Activated CD8-positive, alpha-beta memory T cell treated with anti-CD3 and anti-CD28 coated beads, Interleukin-2, amount 10 ng/mL, durations not matched to agents 7 days and 5 days (primary cell): Measurements from ENCODE around the gene UBXN4. TPM values are rescaled to one million over a fixed set of nuclear protein-coding genes. Genes with fewer than 3 reads are reported as not detected.

Experiments
- total RNA-seq, 2 experiments: library from RNA; stranded (reverse); gene quantifications; one replicate each; pipeline ENCODE4 v1.2.3, GENCODE V29; 2021

UBXN4 gene
- total RNA-seq, 2 experiments from 2014 or later = 105 to 112 TPM

Other genes with a start within 250 kb of the UBXN4 start
- 1 to 10 TPM; 7.6 TPM for gene ZRANB3, start 210.6 kb upstream of the UBXN4 start, total RNA-seq
- gene R3HDM1, start 210.4 kb upstream of the UBXN4 start, total RNA-seq = 10 to 100 TPM; 47.5 to 57.3 TPM
- gene LCT, start 95.3 kb downstream of the UBXN4 start, total RNA-seq = under 1 TPM; 0.41 to 0.56 TPM
- gene MCM6, start 134.6 kb downstream of the UBXN4 start, total RNA-seq = 100 to 1,000 TPM; 130 to 159 TPM
- 100 to 1,000 TPM in 1 of 2 experiments, 10 to 100 TPM in 1; 94.0 to 109 TPM for gene DARS1, start 243.8 kb downstream of the UBXN4 start, total RNA-seq